Activated naive CD4-positive, alpha-beta T cell treated with anti-CD3 and anti-CD28 coated beads for 36 hours (primary cell): ENCODE measurements around the gene RGS6. TPM values are rescaled to one million over a fixed set of nuclear protein-coding genes. Genes with fewer than 3 reads are reported as not detected.

Source experiments
- CTCF ChIA-PET: fragments of 350-600 bp; sonication (Branson Sonifier 250); formaldehyde crosslinking; loops from one replicate; lab custom pipeline; 2021; ENCODE audit warnings: antibody characterized with exemption; lab: Charles Lee
- DNase-seq: peaks from one replicate; pipeline ENCODE4 v3.0.0-alpha.2; 2020
- H3K27ac Mint-ChIP-seq: one replicate; pipeline ENCODE4 v1.8.0; 2021; ENCODE audit warnings: mild to moderate bottlenecking, mixed read lengths
- H3K27me3 Mint-ChIP-seq: one replicate; pipeline ENCODE4 v1.8.0; 2021; ENCODE audit warnings: low read depth, mixed read lengths
- H3K36me3 Mint-ChIP-seq: one replicate; pipeline ENCODE4 v1.8.0; 2021; ENCODE audit warnings: low read depth, mixed read lengths
- H3K4me1 Mint-ChIP-seq: one replicate; pipeline ENCODE4 v1.8.0; 2021; ENCODE audit warnings: low read depth, mixed read lengths
- H3K4me3 Mint-ChIP-seq: one replicate; pipeline ENCODE4 v1.8.0; 2021; ENCODE audit warnings: mild to moderate bottlenecking, moderate library complexity, mixed read lengths
- H3K9me3 Mint-ChIP-seq: one replicate; pipeline ENCODE4 v1.8.0; 2021; ENCODE audit warnings: mixed read lengths
- intact Hi-C: fragments of 100-400 bp; cut with micrococcal nuclease; formaldehyde crosslinking; loops from one replicate; pipeline ENCODE4 v1.15.1; 2023
- total RNA-seq, 2 experiments: library from RNA; stranded (reverse); gene quantifications; one replicate each; pipeline ENCODE4 v1.2.3, GENCODE V29; 2021

The RGS6 gene
- total RNA-seq, 2 experiments from 2014 or later, result not detected

DNA sequence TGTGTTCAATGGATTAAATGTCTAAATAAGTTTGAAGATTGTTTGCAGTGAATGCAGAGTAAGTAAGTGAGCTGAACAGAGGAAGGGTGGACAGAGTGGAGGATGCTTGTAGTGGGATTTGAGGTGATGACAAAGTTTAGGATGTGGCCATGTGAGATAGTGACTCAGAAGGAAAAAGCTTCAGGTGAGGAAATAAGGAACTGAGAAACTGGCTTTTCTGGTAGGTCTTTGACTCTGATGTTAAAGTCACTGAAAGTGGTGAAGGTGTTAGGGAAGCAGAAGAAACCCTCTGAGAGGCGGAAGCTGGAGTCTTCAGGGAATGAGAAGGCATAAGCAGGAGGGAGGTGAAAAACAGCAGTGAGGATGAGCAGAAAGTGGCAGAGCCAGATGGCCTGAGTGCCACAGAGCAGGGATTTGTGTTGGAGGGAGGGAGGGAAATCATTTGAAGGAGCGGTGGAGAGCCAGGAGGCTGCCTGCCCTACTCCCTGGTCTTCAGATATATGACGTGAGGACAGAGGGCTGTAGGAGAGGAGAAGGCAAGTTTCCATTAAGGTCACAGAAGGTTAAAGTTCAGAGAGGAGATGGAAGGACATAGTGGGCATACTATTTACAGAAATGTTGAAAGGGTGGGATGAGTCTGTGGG is 24.8 kb downstream of the RGS6 start:
- peaks cover 17% of the 10 kb centered on the region for H3K27me3 Mint-ChIP-seq
- intact Hi-C loops, result no loop called here
- H3K36me3 Mint-ChIP-seq, result no peaks in the 10 kb centered on the region
- no peak for DNase-seq
- H3K4me1 Mint-ChIP-seq, result no peaks in the 10 kb centered on the region
- CTCF ChIA-PET, result no interaction called here
- H3K9me3 Mint-ChIP-seq, result no peaks in the 10 kb centered on the region
- H3K4me3 Mint-ChIP-seq, result no peak overlapping the region
- H3K27ac Mint-ChIP-seq, result no peak overlapping the region

DNA sequence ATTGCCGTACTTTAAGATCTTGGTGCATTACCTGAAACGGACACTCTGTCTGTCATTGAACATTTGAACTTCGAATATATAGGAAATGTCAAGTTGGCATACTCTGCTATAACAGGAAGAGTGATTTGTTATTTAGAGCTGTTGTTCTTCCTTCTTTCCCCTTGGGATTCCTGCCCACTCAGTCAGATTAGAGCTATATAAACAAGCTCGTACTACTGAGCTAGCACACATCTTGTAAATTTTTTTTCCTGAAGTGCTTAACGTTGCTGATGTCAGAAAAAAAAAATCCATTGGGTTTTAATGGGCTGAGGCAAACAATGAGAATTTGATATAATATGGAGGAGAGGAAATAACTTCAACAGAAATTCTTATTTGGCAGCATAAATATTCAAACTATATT is 26.8 kb downstream of the RGS6 start:
- H3K9me3 Mint-ChIP-seq, result no peaks in the 10 kb centered on the region
- H3K4me1 Mint-ChIP-seq, result no peaks in the 10 kb centered on the region
- intact Hi-C loops, result no loop called here
- H3K4me3 Mint-ChIP-seq, result no peak overlapping the region
- H3K36me3 Mint-ChIP-seq, result no peaks in the 10 kb centered on the region
- no peak for DNase-seq
- CTCF ChIA-PET, result no interaction called here
- peaks cover 19% of the 10 kb centered on the region for H3K27me3 Mint-ChIP-seq
- H3K27ac Mint-ChIP-seq, result no peak overlapping the region

DNA sequence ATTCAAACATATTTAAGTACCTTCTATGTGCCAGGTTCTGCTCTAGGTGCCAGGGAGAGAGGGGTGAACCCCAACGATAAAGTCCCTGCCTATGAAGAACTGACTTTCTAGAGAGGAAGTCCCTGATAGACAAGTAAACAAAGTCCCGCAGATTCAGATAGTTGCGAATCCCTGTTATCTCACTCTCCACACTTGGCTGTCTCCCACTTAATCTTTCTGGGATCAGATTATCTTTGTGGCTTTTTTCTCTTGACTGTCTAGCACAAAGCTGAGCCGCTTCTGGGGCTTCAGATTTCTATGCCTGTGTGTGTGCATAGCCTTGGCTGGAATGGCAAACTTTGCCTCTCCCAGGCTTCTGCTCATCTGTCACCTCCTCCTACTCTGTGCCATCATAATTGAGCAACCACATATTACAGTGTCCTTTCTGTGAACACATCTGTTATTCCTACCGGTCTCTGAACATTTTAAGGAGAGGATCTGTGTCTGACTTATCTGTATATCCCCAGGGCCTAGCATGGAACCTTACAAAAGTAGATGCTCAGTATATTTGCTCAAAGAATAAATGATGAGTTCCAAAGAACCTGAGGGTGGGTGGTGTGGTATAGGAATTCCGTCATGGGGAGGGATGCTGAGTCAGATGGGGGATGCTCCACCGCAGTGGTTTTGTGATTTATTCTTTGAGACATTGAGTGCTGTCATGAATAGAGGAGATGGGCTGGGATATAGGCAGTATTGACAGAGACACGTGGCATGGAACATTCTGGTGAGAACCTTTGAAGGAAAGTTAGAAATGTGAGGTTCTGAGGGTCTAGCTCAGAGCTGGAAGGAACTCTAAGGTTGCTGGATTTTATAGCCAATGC is 28.5 kb downstream of the RGS6 start:
- CTCF ChIA-PET, result no interaction called here
- DNase-seq, result no peak
- intact Hi-C loops, result no loop called here
- Mint-ChIP-seq H3K27ac (no peak overlapping the region), H3K36me3 (no peaks in the 10 kb centered on the region), H3K9me3 (no peaks in the 10 kb centered on the region), H3K4me1 (no peaks in the 10 kb centered on the region), H3K27me3 (peaks cover 15% of the 10 kb centered on the region), H3K4me3 (no peak overlapping the region)

DNA sequence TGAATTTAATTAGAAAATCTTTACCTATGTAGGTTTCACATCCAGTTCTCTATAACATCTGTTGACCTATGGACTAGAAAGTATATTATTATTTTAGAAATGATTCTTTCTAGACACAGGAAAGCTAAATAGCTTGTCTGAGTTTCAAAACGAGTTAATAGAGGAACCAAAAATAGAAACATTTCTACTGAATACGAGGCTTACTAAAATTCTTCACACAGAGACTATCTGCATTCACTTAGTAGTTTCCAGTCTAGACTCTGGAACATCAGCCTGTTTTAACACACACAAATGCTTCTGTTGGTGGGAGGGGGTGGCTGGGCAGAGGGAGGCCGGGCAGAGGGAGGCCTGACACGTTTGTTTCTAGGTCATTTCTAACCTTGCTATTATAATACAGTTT is 29.7 kb downstream of the RGS6 start:
- intact Hi-C loops, result no loop called here
- H3K36me3 Mint-ChIP-seq, result no peaks in the 10 kb centered on the region
- no peak for DNase-seq

DNA sequence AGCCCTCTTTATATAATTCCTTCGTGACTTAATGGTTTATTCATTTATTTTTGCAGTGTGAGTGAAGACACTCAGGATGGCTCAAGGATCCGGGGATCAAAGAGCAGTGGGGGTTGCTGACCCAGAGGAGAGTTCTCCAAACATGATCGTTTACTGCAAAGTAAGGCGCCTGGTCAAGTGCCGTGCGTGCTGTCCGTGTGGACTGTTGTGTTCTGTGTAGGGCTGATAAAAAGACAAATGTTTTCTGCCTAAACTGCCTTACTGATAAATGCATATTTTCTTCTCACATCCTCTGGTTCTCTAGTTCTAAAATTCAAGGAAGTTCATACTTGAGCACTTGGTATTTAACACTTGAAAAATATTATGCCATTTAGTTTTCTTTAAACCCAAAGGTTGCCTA is 32.5 kb downstream of the RGS6 start:
- peaks cover 9% of the 10 kb centered on the region for H3K27me3 Mint-ChIP-seq
- no peak overlapping the region for H3K27ac Mint-ChIP-seq
- CTCF ChIA-PET, result no interaction called here
- no peaks in the 10 kb centered on the region for H3K36me3 Mint-ChIP-seq
- H3K4me3 Mint-ChIP-seq, result no peak overlapping the region
- H3K9me3 Mint-ChIP-seq, result no peaks in the 10 kb centered on the region
- peaks cover 7% of the 10 kb centered on the region for H3K4me1 Mint-ChIP-seq
- intact Hi-C loops, result loop anchor here (5.0 kb wide), 1 partner anchor 83 kb away; no protein-coding TSS in a partner anchor
- no peak for DNase-seq

More for the DNA sequence above, 29.7 kb downstream of the RGS6 start:
- Mint-ChIP-seq H3K27me3 (peaks cover 11% of the 10 kb centered on the region), H3K27ac (no peak overlapping the region), H3K9me3 (no peaks in the 10 kb centered on the region), H3K4me3 (no peak overlapping the region), H3K4me1 (no peaks in the 10 kb centered on the region)
- CTCF ChIA-PET, result no interaction called here

DNA sequence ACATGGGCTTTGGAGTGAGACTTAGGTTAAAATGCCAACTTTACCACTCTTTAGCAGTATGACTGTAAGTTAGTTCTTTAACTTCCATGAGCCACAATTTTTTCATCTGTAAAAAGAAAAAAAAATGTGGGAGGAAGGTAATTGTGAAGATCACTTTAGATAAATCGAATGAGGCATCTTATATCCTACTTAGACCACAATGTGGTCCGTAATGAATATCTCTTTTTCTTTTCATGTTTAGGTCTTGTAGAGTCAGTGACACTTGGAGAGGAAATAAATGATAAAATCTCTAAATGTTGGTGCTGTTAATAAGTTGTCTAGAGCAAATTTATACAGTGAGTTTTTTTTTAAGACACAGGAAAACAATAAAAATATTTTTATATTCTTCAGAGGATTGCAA is 34.3 kb downstream of the RGS6 start:
- no peak for DNase-seq
- H3K4me3 Mint-ChIP-seq, result no peak overlapping the region
- no peak overlapping the region for H3K27ac Mint-ChIP-seq
- no peaks in the 10 kb centered on the region for H3K9me3 Mint-ChIP-seq
- H3K27me3 Mint-ChIP-seq, result peaks cover 7% of the 10 kb centered on the region
- intact Hi-C loops, result loop anchor here (5.0 kb wide), 1 partner anchor 81 kb away; no protein-coding TSS in a partner anchor
- H3K36me3 Mint-ChIP-seq, result no peaks in the 10 kb centered on the region
- peaks cover 7% of the 10 kb centered on the region for H3K4me1 Mint-ChIP-seq
- CTCF ChIA-PET, result no interaction called here

DNA sequence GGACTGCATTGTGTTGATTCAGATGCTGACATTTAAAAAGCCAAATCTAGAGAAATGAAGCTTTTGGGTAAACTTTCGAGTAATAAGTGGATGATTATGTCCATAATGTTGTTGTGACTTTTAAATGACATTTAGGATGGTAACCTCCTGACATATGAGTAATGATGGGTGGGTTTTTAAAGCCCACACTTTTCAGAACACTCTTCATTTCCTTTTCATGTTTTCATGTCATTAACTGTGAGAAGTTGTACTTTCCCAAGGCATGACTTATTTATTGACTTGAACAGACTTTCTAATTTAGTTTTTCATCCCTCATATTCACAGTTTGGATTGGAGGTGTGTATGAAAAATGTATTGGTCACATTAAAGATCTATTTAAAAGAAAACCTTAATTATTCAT is 35.5 kb downstream of the RGS6 start:
- H3K9me3 Mint-ChIP-seq, result no peaks in the 10 kb centered on the region
- H3K4me1 Mint-ChIP-seq, result peaks cover 7% of the 10 kb centered on the region
- peaks cover 9% of the 10 kb centered on the region for H3K27me3 Mint-ChIP-seq
- CTCF ChIA-PET, result no interaction called here
- DNase-seq, result no peak
- H3K4me3 Mint-ChIP-seq, result no peak overlapping the region
- no peak overlapping the region for H3K27ac Mint-ChIP-seq
- H3K36me3 Mint-ChIP-seq, result no peaks in the 10 kb centered on the region
- intact Hi-C loops, result loop anchor here (5.0 kb wide), 1 partner anchor 80 kb away; no protein-coding TSS in a partner anchor

DNA sequence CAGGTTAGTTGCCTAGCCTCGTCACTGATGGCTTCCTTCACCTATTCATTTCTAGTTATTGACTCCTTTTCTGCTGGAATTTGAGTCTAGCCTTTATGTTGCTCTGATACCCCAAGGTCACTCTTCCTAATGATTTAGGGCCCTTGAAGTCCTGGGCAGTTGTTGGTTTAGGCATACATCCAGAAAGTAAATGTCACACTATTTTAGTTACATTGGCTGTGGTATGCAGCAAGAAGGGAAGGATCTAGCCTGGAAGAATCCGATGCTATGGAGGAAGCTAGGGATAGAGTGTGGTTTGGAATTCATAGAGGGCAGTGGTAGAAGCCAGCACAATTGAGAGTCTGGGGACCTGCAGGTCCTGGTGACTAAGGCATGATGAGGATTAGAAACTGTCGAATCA is 38.0 kb downstream of the RGS6 start:
- peaks cover 7% of the 10 kb centered on the region for H3K4me1 Mint-ChIP-seq
- no peak overlapping the region for H3K27ac Mint-ChIP-seq
- H3K4me3 Mint-ChIP-seq, result no peak overlapping the region
- no peaks in the 10 kb centered on the region for H3K36me3 Mint-ChIP-seq
- H3K27me3 Mint-ChIP-seq, result peaks cover 4% of the 10 kb centered on the region
- no peaks in the 10 kb centered on the region for H3K9me3 Mint-ChIP-seq
- CTCF ChIA-PET, result no interaction called here
- intact Hi-C loops, result no loop called here
- no peak for DNase-seq

DNA sequence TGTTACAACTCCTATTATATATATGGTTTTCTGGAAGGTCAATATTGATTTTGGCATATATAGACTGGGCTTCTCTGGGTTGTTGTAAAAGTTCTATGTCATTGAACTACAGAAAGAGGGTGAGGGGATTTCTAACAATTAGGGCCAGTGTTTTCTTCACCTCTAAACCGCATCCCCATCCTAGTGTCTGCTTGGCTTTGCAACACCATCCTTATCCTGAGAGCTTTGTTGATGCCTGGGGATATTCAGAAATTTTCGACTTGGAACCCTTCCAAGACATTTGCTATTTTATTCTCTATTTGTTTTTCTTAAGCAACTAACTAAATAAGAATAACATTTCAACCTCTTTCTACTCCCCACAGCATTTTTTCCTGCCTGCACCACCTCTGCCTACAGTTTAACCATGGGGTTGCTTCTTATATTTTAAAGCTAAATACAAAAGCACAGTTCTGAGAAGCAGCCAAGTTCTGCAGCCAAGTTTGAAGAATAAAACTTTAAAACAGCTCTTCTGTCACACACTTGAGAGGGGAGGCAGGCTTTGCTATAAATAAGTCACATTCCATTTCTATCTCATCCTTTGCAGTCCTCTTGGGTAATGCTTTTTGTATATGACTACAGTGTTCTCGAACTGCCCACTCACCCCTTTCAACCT is 53.4 kb downstream of the RGS6 start:
- CTCF ChIA-PET, result interaction anchor here (0.7 kb wide), 1 partner anchor 528 kb away, joined by 3 read pairs; no protein-coding TSS in a partner anchor
- Mint-ChIP-seq H3K36me3 (no peaks in the 10 kb centered on the region), H3K9me3 (no peaks in the 10 kb centered on the region), H3K27me3 (peaks cover 10% of the 10 kb centered on the region), H3K4me3 (no peak overlapping the region), H3K4me1 (no peaks in the 10 kb centered on the region), H3K27ac (no peak overlapping the region)
- intact Hi-C loops, result no loop called here
- DNase-seq, result no peak

DNA sequence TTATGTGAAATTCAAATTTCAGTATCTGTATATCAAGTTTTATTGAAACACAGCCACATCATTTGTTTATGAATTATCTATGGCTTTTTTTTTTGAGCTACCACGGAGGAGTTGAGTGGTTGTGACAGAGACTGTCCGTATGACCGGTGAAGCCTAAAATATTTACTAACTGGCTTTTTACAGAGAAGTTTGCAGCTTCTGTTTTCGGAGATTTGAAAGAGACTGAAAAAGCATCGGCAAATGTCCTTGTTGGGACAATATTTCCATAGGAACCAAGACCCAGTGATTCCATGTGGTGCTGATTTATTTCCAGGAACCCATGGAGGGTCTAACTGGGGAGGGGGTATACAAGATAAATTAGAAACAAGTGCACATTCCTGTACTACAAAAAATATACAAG is 56.2 kb downstream of the RGS6 start:
- H3K4me3 Mint-ChIP-seq, result no peak overlapping the region
- no peaks in the 10 kb centered on the region for H3K4me1 Mint-ChIP-seq
- intact Hi-C loops, result no loop called here
- CTCF ChIA-PET, result no interaction called here
- H3K36me3 Mint-ChIP-seq, result no peaks in the 10 kb centered on the region
- DNase-seq, result no peak
- no peaks in the 10 kb centered on the region for H3K9me3 Mint-ChIP-seq
- peaks cover 6% of the 10 kb centered on the region for H3K27me3 Mint-ChIP-seq
- H3K27ac Mint-ChIP-seq, result no peak overlapping the region

DNA sequence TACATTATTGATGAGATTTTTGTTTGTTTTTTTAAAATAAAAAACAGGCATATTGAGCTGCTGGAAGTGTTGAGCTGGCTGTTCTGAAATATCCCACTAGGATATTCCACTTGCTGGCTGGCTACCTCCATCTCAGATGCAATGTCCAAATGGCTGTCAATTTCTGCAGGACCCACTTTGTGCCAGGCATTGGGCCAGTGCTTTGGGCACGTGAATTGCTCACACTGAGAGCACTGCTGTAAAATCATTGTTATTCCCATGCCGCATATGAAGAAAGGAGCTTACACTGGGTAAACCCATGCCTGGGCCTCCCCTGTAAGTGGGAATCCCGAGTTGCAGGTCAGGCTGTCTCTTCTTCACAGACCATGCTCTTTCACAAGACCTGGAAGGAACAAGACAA is 56.7 kb downstream of the RGS6 start:
- no peak for DNase-seq
- Mint-ChIP-seq H3K4me3 (no peak overlapping the region), H3K4me1 (no peaks in the 10 kb centered on the region), H3K27me3 (peaks cover 3% of the 10 kb centered on the region), H3K27ac (no peak overlapping the region), H3K9me3 (no peaks in the 10 kb centered on the region), H3K36me3 (no peaks in the 10 kb centered on the region)
- CTCF ChIA-PET, result no interaction called here
- intact Hi-C loops, result no loop called here

DNA sequence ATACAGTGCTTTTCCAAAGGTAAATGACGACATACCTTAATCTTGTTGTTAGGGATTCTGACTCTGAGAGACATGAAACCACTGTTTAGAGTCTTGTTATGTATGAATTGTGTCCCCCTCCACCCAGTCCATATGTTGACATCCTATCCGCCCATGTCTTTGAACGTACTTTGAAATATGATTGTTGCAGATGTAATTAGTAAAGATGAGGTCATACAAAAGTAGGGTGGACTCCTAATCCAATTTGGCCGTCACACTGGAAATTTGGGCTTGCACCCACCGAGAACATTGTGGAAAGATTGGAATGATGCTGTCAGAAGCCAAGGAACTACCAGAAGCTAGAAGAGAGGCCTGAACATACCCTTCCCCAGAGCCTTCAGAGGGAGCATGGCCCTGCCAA is 62.2 kb downstream of the RGS6 start:
- H3K4me1 Mint-ChIP-seq, result no peaks in the 10 kb centered on the region
- H3K9me3 Mint-ChIP-seq, result no peaks in the 10 kb centered on the region
- intact Hi-C loops, result no loop called here
- H3K27ac Mint-ChIP-seq, result no peak overlapping the region
- no peaks in the 10 kb centered on the region for H3K36me3 Mint-ChIP-seq
- H3K4me3 Mint-ChIP-seq, result no peak overlapping the region
- H3K27me3 Mint-ChIP-seq, result peaks cover 6% of the 10 kb centered on the region
- CTCF ChIA-PET, result no interaction called here
- DNase-seq, result no peak
